HepG2 (cell line): ENCODE results near the gene THADA. TPM values are rescaled to one million over a fixed set of nuclear protein-coding genes. Genes with fewer than 3 reads are reported as not detected.
A peak's percentile ranks its signal among the peaks of the same experiment; 100 is the strongest.

Experiments
- BCL6 ChIP-seq: IDR thresholded peaks from 2 replicates; pipeline ENCODE4 v1.6.1; 2016; ENCODE audit warnings: missing genetic modification reagents, missing compliant biosample characterization
- DPF2 ChIP-seq: sonication (generic); formaldehyde crosslinking; IDR thresholded peaks from 2 replicates; pipeline ENCODE4 v1.4.0; 2020; ENCODE audit warnings: mild to moderate bottlenecking, low read depth, missing genetic modification reagents, borderline replicate concordance
- ETV5 ChIP-seq: IDR thresholded peaks from 2 replicates; pipeline ENCODE4 v1.6.1; 2018; ENCODE audit warnings: missing biosample characterization, missing genetic modification reagents, inconsistent platforms, borderline replicate concordance
- HMGXB3 ChIP-seq: sonication (generic); formaldehyde crosslinking; IDR thresholded peaks from 2 replicates; pipeline ENCODE4 v1.4.0; 2020; ENCODE audit warnings: missing genetic modification reagents, borderline replicate concordance
- HNF4A ChIP-seq: sonication (generic); formaldehyde crosslinking; IDR thresholded peaks from 2 replicates; pipeline ENCODE4 v1.4.0; 2020; ENCODE audit warnings: missing genetic modification reagents
- HOXA3 ChIP-seq: sonication (generic); formaldehyde crosslinking; IDR thresholded peaks from 2 replicates; pipeline ENCODE4 v1.5.0; 2020; ENCODE audit warnings: missing genetic modification reagents
- HOXD1 ChIP-seq: sonication (generic); formaldehyde crosslinking; IDR thresholded peaks from 2 replicates; pipeline ENCODE4 v1.5.0; 2020; ENCODE audit warnings: missing genetic modification reagents
- NCOR1 ChIP-seq: fragments of 200-600 bp; sonication (generic); IDR thresholded peaks from 2 replicates; pipeline ENCODE4 v1.7.0; 2017; ENCODE audit warnings: antibody characterized with exemption, low read length, borderline replicate concordance
- polyA plus RNA-seq, 8 experiments: library from polyadenylated mRNA; depleted of rRNA in 3 of 8; stranded (reverse) in 7 of 8; unstranded in 1 of 8; fragments of >200 nt; fragmentation: Illumina TruSeq in 4 of 8; extraction: Trizol in 4 of 8; gene quantifications; 2 replicates each; pipeline versions ENCODE4 v1.2.1 to v1.2.3, GENCODE V29; 2011 to 2016; ENCODE audit warnings: low read depth in 4 of 8, missing spikeins in 1 of 8, mixed read lengths in 1 of 8; ENCODE audit not compliant: insufficient read depth in 1 of 8
- total RNA-seq, 5 experiments: library from RNA; depleted of rRNA; stranded (reverse); fragments of >200 nt; fragmentation: Illumina TruSeq; extraction: Trizol; gene quantifications; 2 replicates each; pipeline ENCODE4 v1.2.3, GENCODE V29; 2016; ENCODE audit warnings: low read depth in 1 of 5

THADA gene
- total and polyA plus RNA-seq, 2 of the 13 experiments (the other 11 are each of a cell fraction or from before 2014, with no cell fraction given) = 12.7 to 21.7 TPM

- TF ChIP-seq NCOR1 (peak; percentile 90), HMGXB3 (CRISPR knock-in tag) (0 out of 2 replicates have a peak, but pooled peaks have one; percentile 58), DPF2 (CRISPR knock-in tag) (peak; percentile 57; the same call in 1 of the 2 replicates), HNF4A (peak; percentile 91), BCL6 (CRISPR knock-in tag) (peak; percentile 94), ETV5 (CRISPR knock-in tag) (peak; percentile 59; the same call in 1 of the 2 replicates), HOXA3 (CRISPR knock-in tag) (peak; percentile 29; the same call in 1 of the 2 replicates), HOXD1 (CRISPR knock-in tag) (no peak)
- TF ChIP-seq, all 625 proteins: peak for 149
Observed at GRCh38 chr2:43258547-43259156, 337.2 kb downstream of the THADA start (continued).
